Measurements from ENCODE around the gene SPATS2.

GRCh38 chr12:49560695-49561094 lies 193.4 kb downstream of the SPATS2 start:
- TF ChIP-seq JUN (IDR thresholded peaks at IDR 0.05; ENCODE audit: borderline replicate concordance, insufficient read depth, insufficient read length, low read depth) (no peak), EZH2 (IDR thresholded peaks at IDR 0.05; ENCODE audit: borderline replicate concordance, low read depth, low read length, severe bottlenecking) (no peak), POLR2A (IDR thresholded peaks at IDR 0.05; ENCODE audit: low read depth, low read length) (no peak), POLR2AphosphoS5 (IDR thresholded peaks at IDR 0.05; ENCODE audit: insufficient read depth, low read depth, low read length) (no peak)

Data from endothelial cell of umbilical vein (primary cell).